ENCODE data around the gene EXOC6.

Gene EXOC6

GRCh38 chr10:93067443-93068365 is 219.4 kb downstream of the EXOC6 start:
- DNase-seq, result no peak

DNA sequence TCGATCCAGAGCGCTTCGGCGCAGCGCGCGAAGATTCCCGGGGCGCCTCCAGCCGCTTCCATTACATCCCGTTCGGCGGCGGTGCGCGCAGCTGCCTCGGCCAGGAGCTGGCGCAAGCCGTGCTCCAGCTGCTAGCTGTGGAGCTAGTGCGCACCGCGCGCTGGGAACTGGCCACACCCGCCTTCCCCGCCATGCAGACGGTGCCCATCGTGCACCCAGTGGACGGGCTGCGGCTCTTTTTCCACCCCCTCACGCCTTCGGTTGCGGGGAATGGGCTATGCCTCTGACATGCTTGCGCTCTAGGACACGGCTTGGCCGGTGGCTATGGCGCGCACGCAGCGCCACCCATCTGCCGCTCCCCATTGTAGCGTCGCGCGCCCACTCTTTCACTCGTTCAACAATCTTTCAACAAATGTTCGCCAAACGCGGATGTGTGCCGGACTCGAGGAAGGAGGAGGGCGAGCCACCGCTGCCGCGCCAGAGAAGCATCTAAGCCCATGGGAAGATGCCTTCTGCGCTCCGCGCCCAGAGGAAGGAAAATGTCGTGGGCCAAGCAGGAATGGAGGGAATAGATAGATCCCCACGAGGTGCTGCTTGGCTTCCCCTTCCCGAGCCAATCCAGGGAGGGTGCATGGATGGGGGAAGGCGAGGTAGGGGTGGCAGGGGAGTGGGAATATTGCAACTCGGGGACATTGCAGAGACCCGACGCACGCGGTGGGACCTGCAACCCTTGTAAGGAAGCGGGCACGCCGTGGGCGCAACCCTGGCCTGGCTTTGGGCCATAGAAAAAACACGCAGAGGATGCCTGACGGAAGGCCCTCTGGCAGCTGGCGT is 220.3 kb downstream of the EXOC6 start:
- DNase-seq, result peak; percentile 53

DNA sequence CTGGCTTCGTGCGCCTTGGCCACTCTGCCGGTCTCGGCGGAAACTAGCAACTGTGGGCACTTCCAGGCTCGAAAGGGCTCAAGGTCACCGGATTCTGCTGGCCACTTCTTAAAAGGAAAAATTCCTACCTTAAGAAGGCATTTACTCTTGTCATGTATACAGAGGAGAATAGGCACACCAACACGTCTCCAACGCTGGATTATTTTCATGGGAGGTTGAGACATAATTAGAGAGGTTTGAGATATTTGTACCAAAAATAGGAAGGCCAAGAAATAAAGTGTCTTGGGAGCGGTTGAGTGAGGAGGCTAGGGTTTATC is 220.9 kb downstream of the EXOC6 start:
- DNase-seq, result no peak

DNA sequence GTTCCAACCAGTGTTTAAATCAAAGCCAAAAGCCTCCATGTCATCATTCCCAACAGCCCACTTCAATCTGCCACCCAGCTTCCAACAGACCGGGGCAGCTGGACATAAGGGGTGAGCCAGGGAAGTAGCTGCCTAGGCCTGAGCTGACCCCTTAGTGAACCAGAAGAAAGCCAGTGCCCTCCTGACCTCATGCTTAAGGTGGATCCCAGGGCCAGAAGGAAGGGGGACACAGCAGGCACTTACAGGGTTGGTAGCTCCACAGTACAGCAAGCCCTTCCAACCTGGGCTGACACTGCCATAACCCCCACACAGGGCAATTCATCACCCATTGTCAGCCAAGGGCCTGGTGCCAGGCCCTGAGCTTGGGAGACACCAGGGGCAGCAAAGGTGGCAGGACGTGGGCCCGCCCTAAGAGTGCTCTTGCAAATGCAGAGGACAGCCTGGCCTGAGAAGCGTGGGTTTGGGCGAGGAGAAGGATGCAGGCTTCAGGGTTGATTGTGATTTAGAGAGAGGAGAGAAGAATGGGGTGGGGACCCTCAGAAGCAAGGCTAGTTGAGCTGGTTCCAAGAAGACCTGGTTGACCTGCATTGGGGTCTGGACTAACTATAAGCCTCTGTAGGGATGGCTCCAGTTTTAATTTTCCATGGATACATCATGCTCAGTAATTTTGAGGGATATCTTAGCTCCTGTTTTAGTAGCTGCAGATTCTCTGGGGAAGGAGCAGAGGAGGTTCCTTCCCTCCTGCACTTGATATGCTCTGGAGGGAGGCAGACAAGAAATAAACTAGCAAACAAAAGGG is 222.3 kb downstream of the EXOC6 start:
- no peak for DNase-seq

DNA sequence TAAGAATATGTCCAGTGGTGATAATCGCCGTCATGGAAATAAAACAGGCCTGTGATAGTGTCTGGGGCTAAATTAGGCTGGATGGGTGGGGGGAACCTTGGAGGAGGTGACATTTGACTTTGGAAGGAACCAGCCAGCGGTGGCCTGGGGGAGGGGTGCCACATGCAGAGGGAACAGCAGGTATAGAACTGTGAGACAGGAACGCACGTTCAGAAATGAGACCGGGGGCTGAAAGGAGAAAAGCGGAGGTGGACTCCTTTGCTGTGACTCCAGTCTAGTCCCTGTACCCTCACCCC is 222.8 kb downstream of the EXOC6 start:
- DNase-seq, result no peak

DNA sequence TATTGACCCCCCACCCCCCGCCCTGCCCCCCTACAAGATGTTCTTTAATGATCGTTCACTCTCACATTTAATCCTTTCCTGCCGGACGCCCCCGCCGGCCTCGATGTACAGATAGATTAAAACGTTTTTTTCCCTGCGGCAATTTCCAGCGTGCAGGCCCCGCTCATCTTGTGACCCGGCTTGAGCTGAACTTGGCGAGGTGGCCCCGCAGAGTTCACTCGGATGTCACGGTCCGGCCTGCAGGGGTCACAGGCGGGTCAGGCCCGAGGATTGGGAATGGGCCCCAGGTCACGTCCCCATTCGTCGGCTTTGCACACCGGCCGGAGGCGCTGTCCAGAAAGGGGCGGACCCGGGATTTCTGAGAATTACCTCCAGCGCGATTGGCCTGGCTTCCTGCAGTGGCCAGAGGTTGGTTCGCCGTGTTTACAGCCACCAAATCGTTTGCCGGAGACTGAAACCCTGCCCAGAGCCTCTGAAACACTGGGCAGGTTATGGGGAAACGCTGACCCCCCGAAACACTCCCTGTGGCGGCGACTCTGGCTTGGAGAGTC is 223.4 kb downstream of the EXOC6 start:
- DNase-seq, result no peak

- DNase-seq, result no peak
These were observed 223.9 kb downstream of the EXOC6 start for GRCh38 chr10:93072225-93072712.

- no peak for DNase-seq
These were observed 224.6 kb downstream of the EXOC6 start for GRCh38 chr10:93072713-93073538.

DNA sequence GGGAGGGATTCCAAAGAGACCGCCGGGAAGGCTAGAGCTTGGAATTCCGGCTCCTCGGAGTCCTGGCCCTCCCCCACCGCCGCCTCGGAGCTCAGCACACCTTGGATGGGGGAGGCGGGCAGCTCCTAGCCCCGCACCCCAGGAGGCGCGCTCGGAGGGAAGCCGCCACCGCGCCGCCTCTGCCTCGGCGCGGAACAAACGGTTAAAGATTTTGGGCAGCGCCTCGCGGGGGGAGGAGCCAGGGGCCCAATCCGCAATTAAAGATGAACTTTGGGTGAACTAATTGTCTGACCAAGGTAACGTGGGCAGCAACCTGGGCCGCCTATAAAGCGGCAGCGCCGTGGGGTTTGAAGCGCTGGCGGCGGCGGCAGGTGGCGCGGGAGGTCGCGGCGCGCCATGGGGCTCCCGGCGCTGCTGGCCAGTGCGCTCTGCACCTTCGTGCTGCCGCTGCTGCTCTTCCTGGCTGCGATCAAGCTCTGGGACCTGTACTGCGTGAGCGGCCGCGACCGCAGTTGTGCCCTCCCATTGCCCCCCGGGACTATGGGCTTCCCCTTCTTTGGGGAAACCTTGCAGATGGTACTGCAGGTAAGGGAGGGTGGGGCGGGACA is 225.3 kb downstream of the EXOC6 start, which contains the start of gene CYP26A1:
Gene CYP26A1 (plus strand): TSS at position 355 of the 608 bp plus-strand sequence. CDS start 42 bp downstream, at position 397.
- no peak for DNase-seq

DNA sequence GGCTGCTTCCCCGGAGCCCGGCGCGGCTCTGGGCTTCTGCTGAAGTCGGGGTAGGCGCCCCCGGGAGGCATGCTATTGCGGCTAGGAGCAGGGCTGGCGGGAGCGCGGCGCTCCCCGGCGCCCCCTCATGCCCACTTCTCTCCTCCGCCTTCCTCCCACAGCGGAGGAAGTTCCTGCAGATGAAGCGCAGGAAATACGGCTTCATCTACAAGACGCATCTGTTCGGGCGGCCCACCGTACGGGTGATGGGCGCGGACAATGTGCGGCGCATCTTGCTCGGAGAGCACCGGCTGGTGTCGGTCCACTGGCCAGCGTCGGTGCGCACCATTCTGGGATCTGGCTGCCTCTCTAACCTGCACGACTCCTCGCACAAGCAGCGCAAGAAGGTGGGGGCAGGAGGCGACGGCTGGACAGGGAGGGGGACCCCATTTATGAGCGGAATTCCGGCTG is 225.9 kb downstream of the EXOC6 start:
- peak; percentile 55 for DNase-seq

DNA sequence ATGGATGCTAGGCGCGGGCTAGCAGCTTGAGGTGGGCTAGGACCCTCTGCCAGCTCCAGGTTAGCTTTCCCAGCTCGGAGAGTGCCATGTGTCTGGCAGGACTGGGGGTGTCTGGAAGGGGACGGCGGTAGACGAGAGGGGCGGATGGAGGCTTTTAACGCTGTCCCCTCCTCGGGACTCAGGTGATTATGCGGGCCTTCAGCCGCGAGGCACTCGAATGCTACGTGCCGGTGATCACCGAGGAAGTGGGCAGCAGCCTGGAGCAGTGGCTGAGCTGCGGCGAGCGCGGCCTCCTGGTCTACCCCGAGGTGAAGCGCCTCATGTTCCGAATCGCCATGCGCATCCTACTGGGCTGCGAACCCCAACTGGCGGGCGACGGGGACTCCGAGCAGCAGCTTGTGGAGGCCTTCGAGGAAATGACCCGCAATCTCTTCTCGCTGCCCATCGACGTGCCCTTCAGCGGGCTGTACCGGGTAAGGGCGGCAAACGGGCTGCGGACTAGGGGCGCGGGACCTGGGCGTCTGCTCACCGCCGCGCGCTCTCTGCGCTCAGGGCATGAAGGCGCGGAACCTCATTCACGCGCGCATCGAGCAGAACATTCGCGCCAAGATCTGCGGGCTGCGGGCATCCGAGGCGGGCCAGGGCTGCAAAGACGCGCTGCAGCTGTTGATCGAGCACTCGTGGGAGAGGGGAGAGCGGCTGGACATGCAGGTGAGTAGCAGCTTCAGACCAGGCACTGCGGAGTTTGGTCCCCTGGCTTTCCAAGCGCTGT is 226.5 kb downstream of the EXOC6 start:
- no peak for DNase-seq

DNA sequence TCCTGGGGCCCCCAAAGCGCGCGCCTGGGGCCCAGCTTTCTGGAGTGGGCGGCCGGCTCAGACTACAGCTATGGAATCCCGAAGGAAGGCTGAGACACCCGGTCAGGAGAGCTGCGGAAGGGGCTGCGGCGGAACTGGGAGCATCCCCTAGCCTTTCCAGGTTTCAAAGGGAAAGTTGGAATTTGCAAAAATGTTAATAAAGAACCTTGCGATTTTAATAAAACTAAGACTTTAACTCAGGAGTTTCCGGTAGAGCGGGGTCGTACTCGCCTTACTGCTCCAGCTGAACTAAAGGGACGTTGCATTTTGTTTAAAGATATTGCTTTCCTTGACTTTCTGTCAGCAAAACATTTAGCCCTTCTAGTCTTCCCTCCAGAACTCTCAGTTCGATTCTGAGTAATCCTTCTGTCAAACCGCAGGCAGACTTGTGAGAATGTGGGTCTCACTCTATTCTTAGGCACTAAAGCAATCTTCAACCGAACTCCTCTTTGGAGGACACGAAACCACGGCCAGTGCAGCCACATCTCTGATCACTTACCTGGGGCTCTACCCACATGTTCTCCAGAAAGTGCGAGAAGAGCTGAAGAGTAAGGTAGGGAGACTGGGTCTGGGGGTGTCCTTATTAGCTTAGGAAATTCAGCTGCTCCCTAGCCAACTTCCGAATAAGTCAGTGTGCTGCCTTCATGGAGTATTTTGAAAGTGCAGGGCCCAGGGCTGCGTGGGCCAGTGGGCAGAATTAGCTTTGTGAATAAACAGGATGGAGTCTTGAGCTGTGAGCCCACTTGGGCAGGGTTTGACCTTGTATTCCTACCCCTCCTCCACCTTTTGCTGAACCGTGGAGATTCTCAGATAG is 227.3 kb downstream of the EXOC6 start:
- no peak for DNase-seq

DNA sequence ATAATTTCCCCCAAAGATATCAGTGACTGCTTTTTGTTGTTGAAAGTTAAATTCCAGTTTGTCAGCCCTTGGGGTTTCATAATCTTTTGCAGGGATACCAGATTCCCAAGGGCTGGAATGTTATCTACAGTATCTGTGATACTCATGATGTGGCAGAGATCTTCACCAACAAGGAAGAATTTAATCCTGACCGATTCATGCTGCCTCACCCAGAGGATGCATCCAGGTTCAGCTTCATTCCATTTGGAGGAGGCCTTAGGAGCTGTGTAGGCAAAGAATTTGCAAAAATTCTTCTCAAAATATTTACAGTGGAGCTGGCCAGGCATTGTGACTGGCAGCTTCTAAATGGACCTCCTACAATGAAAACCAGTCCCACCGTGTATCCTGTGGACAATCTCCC is 228.6 kb downstream of the EXOC6 start:
- no peak for DNase-seq

DNA sequence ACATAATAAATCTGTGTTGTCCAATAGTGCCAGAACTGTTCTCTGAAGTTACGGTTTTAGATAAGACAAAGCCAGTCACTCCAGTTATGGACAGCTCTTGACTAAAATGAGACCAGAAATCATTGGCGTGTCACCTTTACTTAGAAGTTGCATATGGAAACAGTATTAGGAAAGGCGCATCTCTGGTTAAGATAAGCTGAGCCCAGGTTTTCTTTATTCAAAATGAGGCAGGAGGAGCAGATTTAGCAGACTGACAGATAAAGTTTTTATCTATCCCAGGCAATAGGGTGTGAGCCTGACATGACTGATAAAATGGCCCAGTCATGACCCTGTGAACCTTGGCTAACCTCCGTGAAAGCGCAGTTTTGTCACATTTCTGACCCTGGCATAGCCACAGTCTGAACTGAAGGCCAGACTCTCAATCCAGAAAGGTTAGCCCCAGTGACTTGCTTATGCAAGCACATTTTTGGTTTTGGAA is 229.6 kb downstream of the EXOC6 start:
- DNase-seq, result no peak

DNA sequence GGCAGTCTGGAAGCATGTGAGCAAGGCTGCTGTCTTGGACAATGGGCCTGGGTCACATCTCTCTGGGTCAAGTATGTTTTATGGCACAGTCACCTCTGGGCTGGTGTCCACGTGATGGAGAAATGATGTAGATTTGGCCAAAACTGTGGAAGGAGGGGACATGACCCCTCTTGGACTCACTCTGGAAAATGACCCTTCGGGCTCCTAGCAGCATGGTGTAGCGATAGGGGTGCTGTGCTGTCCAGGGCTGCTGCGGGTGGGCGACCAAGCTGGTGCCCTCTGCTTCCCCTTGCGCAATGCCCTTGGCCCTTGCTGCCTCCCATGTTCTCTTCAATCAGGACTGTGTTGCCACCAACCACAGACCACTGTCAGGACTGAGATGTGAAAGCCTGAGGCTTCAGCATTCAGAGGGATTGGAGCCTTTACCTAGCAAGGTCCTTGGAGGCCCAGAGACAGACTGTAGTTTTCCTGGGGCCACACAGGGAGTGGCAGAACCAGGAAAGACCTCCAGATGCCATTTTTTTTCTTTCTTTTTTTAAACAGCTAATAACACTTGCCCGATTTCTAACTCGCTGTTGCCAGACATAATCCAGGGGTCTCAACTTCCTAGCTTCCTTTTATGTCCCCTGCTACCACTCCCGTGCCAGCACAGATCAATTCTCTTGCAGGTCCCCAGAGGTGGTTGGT is 231.5 kb downstream of the EXOC6 start:
- DNase-seq, result no peak

DNA sequence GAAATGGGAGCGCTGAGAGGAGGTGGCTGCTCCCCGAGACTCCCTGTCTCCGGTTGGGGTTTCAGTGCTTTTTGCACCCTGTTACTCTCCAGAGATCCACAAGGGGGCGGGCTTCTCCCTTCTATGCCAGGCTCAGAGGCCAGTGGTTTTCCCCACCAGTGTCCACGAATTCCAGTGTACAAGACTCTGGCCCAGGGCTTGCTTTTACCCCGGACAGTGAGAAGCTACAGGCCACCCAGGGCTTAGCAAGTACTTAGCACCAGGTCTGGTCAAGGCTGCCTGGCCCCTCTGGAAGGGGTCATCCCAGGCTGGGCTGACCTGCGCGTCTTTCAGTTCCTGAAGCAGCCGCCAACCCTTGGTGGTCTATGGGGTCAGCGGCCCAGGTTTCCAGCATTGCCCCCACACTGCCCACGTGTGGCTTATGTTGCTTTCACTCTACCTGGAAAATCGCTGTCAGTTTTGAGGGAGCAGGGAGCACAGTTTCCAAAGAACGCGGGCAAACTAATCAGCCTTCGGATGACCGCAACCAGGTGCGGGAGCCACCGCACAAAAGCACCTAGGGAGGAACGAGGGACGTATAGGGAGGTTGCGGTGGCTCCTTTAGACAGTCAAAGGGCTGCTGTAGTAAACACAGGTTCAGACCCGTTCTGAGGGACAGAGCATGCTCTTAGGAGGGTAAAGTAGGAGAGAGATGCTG is 232.2 kb downstream of the EXOC6 start:
- DNase-seq, result peak; percentile 76

GRCh38 chr10:93081318-93081717 is 233.0 kb downstream of the EXOC6 start:
- no peak for DNase-seq

DNA sequence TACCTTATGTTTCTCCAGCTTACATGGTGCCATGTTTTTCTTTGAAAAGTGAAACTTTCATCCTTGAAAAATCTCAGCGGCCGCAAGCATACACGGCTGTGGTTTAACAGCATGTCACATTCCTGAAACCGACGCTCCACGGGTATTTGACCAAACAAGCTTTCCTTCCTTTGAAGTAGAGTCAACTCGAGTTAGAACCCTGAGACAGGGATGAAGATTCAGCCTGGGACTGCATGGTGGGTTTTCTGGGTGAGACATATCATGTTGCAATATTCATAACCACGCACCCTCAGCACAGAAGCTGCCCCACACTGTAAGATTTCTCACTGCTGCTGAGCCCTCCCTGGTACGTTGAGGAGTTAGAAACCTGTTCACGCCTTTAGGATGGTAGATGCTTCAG is 233.5 kb downstream of the EXOC6 start:
- DNase-seq, result no peak
